22Rv1 (cell line): ENCODE data around the gene PDE3A.

Experiments
- CTCF ChIP-seq: fragments of 450-650 bp; IDR thresholded peaks from 2 replicates; pipeline ENCODE4 v1.5.1; 2017; ENCODE audit warnings: mild to moderate bottlenecking
- ZFX ChIP-seq: fragments of 450-650 bp; IDR thresholded peaks from 2 replicates; pipeline ENCODE4 v1.6.1; 2017; ENCODE audit warnings: antibody characterized with exemption, borderline replicate concordance

GRCh38 chr12:20576528-20576927, 208.2 kb downstream of the PDE3A start:
- TF ChIP-seq CTCF (no peak), ZFX (no peak)
